NCI-H2196 treated with DMSO at 0.1 percent for 48 hours (cell line): ENCODE measurements around the gene TRIM34.
"Not testable (repeated sequence)": the region's sequence is repeated elsewhere in the genome, so short reads cannot be mapped to it uniquely, and the experiment has no call there.

Source experiments
- DNase-seq: peaks from one replicate; lab custom pipeline; 2025; ENCODE audit not compliant: unreplicated experiment; lab: John Stamatoyannopoulos, UW

The TRIM34 gene

GRCh38 chr11:5624489-5625279 lies at the start of gene TRIM34:
TRIM34 (plus strand) TSS chr11:5625001; CDS start chr11:5632332, 7,331 bp downstream.
- no peak for DNase-seq

GRCh38 chr11:5575152-5575551 lies 49.6 kb upstream of the TRIM34 start:
- no peak for DNase-seq

GRCh38 chr11:5577101-5577500 lies 47.7 kb upstream of the TRIM34 start:
- DNase-seq: no peak

- no peak for DNase-seq
Measured at GRCh38 chr11:5580577-5580976, 44.2 kb upstream of the TRIM34 start, which contains the start of gene OR52B6. OR52B6 (plus strand) TSS chr11:5580877; CDS start chr11:5580877, 0 bp downstream.

- DNase-seq: no peak
Measured at GRCh38 chr11:5581014-5581413, 43.8 kb upstream of the TRIM34 start.

- not testable (repeated sequence) for DNase-seq
Measured at GRCh38 chr11:5584458-5584857, 40.3 kb upstream of the TRIM34 start.

GRCh38 chr11:5589906-5590305 lies 34.9 kb upstream of the TRIM34 start:
- DNase-seq: not testable (repeated sequence)

- no peak for DNase-seq
Measured at GRCh38 chr11:5591613-5592012, 33.2 kb upstream of the TRIM34 start.

GRCh38 chr11:5592615-5593014 lies 32.2 kb upstream of the TRIM34 start:
- DNase-seq: no peak

- DNase-seq: no peak
Measured at GRCh38 chr11:5593146-5593545, 31.7 kb upstream of the TRIM34 start.

- DNase-seq: no peak
Measured at GRCh38 chr11:5596607-5597201, 28.1 kb upstream of the TRIM34 start, which contains the start of gene TRIM6. TRIM6 (plus strand) TSS chr11:5596637; CDS start chr11:5596898, 261 bp downstream.

GRCh38 chr11:5597953-5598352 lies 26.8 kb upstream of the TRIM34 start:
- no peak for DNase-seq

GRCh38 chr11:5600374-5600851 lies 24.4 kb upstream of the TRIM34 start:
- no peak for DNase-seq

GRCh38 chr11:5602791-5603190 lies 22.0 kb upstream of the TRIM34 start:
- not testable (repeated sequence) for DNase-seq

- no peak for DNase-seq
Measured at GRCh38 chr11:5603326-5603725, 21.5 kb upstream of the TRIM34 start.

GRCh38 chr11:5604896-5605295 lies 19.9 kb upstream of the TRIM34 start:
- DNase-seq: no peak

- DNase-seq: no peak
Measured at GRCh38 chr11:5605849-5606248, 19.0 kb upstream of the TRIM34 start.

- no peak for DNase-seq
Measured at GRCh38 chr11:5608808-5609207, 16.0 kb upstream of the TRIM34 start.

GRCh38 chr11:5610446-5610845 lies 14.4 kb upstream of the TRIM34 start:
- DNase-seq: no peak

- DNase-seq: no peak
Measured at GRCh38 chr11:5611627-5612026, 13.2 kb upstream of the TRIM34 start.

GRCh38 chr11:5618807-5619206 lies 6.0 kb upstream of the TRIM34 start:
- no peak for DNase-seq
